Activated T-cell treated with anti-CD3 and anti-CD28 coated beads, Interleukin-2, amount 50 U/mL, for 1 hour (primary cell): Measurements from ENCODE around the gene DRC7.
"Not testable (repeated sequence)": the region's sequence is repeated elsewhere in the genome, so short reads cannot be mapped to it uniquely, and the experiment has no call there.

ENCODE experiments used
- DNase-seq: peaks from one replicate; pipeline ENCODE4 v3.0.0-alpha.2; 2020

The DRC7 gene

DNA sequence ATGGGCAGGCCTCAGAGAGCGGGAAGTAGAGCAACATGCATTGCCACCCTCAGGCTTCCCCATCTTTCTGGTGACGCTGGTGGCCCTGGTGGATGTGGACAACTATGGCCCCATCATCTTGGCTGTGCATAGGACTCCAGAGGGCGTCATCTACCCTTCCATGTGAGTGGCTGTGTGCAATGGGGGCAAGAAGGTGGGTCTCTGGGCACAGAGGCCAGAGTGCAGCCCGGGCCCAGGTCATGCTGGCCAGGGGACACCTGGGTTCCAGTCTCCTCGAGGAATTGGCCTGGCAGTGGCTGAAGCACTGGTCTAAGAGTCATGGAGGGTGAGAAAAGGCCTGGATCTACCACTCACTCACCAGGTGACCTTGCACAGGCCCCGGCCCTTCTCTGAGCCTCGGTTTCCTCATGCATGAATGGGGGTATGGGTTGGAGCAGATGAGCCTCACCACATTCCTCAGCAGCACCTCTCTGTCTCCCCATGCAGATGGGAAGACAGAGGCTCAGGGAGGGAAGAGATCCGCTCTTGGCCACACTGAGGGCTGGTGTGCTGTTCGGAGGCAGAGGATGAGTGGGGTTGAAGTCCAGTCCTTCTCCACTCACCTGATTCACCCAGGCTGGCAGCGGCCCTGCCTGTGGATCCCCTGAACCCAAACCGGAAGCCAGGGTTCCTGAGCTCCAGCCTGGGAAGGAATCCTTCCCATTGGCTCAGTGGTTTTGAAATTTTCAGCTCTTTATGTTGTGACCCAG is 33.7 kb upstream of the DRC7 start:
- no peak for DNase-seq

DNA sequence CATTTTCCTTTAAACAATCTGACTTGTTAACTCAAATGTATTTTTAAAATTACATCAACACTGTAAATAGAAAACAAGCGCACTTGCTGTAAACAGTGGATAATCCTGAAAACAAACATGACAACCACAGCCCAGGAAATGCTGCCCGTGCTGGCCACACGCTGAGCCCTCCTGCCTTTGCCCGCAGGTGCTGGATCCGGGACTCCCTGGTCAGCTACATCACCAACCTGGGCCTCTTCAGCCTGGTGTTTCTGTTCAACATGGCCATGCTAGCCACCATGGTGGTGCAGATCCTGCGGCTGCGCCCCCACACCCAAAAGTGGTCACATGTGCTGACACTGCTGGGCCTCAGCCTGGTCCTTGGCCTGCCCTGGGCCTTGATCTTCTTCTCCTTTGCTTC is 33.1 kb upstream of the DRC7 start:
- no peak for DNase-seq

DNA sequence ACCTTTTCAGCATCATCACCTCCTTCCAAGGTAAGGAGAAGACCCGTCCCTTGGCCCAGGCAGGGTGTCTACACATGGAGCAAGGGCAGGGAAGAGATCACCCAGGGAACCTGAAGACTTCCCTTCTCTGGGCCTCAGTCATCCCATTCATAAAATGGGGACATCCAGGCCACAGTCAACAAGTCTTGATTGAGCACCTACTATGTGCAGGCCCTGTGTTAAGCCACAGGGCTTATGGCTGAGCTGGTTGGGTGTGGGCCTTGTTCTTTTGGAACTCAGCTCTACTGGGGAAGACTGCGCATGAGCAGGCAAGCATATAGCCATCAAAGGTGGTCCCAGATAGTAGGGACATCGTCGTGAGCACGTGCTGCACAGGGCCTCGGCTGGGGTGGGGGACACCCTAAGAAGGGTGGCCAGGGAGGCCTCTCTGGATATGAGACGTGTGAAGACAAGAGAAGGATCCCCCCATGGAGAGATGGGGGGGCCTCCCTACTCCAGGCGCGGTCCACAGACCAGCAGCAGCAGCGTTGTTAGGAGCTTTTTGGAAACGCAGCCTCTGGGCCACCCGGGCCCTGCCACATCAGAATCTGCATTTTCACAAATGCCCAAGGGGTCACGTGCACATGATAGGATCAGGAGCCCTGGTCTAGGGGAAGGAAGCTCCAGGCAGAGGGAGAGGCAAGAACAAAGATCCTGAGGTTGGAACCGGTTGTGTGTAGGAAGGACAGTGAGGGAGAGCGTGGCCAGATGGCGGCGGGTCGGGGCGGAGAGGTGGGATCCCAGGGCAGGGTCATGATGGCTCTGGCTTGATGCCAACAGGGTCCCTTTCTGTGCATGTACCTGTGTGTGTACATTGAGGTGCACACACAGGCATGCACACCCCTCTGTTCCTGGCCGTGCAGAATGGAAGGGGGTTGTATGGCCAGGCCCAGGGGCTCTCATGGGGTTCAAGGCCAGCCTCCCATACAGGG is 32.4 kb upstream of the DRC7 start:
- DNase-seq: no peak

DNA sequence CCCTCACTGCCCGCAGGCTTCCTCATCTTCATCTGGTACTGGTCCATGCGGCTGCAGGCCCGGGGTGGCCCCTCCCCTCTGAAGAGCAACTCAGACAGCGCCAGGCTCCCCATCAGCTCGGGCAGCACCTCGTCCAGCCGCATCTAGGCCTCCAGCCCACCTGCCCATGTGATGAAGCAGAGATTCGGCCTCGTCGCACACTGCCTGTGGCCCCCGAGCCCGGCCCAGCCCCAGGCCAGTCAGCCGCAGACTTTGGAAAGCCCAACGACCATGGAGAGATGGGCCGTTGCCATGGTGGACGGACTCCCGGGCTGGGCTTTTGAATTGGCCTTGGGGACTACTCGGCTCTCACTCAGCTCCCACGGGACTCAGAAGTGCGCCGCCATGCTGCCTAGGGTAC is 31.2 kb upstream of the DRC7 start:
- no peak for DNase-seq

DNA sequence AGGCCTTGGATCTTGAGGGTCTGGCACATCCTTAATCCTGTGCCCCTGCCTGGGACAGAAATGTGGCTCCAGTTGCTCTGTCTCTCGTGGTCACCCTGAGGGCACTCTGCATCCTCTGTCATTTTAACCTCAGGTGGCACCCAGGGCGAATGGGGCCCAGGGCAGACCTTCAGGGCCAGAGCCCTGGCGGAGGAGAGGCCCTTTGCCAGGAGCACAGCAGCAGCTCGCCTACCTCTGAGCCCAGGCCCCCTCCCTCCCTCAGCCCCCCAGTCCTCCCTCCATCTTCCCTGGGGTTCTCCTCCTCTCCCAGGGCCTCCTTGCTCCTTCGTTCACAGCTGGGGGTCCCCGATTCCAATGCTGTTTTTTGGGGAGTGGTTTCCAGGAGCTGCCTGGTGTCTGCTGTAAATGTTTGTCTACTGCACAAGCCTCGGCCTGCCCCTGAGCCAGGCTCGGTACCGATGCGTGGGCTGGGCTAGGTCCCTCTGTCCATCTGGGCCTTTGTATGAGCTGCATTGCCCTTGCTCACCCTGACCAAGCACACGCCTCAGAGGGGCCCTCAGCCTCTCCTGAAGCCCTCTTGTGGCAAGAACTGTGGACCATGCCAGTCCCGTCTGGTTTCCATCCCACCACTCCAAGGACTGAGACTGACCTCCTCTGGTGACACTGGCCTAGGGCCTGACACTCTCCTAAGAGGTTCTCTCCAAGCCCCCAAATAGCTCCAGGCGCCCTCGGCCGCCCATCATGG is 30.5 kb upstream of the DRC7 start:
- DNase-seq: no peak

DNA sequence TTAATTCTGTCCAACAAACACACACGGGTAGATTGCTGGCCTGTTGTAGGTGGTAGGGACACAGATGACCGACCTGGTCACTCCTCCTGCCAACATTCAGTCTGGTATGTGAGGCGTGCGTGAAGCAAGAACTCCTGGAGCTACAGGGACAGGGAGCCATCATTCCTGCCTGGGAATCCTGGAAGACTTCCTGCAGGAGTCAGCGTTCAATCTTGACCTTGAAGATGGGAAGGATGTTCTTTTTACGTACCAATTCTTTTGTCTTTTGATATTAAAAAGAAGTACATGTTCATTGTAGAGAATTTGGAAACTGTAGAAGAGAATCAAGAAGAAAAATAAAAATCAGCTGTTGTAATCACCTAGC is 30.0 kb upstream of the DRC7 start:
- no peak for DNase-seq

DNA sequence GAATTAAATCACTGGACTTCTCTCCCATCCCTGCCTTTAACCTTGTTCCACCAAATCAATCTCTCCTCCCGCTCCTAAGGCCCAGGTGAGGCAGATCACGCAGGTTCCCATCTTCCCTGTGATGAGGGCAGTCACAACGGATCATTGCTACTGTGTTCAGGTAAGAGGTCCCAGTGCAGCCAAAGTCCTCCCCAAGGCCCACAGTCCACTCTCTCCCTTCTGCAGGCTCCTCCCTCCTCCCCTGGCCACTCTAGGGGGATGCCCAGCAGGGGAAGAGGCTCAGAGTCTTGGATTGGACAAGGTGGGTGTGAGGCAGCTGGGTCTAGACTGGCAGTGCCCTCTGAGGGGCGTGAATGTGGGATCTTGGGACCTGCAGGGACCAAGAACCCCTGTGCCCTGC is 29.1 kb upstream of the DRC7 start:
- no peak for DNase-seq

DNA sequence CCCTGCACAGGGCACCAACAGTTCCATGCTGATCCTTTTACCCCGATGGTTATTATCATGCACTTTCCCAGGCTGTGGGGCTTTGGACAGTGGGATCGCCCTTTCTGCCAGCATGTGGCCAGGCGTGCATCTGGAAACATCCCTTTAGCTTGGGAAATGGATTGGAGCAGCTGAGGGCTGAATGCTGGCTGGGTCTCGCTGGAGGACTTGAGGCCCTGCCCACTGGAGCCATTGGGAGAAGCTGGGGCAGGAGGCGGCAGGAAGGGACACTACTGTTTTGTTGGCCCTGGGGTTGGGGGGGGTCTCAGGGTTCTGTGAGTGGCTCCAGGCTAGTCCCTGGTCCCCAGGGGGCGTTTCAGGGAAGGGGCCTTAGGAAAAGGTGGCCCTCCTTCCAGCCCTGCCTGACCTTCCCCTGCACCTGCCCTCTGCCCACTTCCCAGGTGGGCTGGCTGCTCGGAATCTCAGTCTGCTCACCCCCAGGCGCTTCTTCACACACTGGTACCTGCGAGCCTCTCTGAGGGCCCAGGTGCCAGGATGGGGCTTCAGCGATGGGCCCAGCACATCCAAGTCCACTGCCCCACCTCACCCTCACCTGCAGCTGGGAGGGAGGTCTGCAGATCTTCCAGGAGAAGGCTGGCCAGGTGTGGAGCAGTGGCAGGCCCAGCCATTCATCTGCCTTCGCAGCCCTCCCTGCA is 28.1 kb upstream of the DRC7 start:
- no peak for DNase-seq

DNA sequence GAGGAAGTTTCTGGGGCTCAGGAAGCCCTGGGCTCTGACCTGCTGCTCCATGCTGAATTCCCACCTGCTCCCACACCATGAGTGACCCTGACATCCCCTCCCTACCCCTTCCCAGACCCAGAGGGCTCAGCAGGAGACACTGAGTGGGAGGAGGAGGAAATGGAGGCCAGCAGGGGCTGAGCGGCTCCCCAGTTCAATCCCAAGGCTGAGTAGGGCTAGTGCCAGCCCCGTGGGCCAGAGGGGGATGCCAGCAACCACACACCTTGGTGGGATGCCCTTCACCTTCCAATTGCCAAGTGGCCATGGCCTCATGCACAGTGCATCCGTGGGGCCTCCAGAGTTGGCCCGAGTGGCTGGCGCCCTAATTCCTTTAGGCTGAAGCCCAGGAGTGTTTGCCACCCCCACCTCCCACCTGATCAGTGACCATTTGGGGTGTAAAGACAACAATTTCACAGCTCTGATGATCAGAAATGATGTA is 27.5 kb upstream of the DRC7 start:
- no peak for DNase-seq

DNA sequence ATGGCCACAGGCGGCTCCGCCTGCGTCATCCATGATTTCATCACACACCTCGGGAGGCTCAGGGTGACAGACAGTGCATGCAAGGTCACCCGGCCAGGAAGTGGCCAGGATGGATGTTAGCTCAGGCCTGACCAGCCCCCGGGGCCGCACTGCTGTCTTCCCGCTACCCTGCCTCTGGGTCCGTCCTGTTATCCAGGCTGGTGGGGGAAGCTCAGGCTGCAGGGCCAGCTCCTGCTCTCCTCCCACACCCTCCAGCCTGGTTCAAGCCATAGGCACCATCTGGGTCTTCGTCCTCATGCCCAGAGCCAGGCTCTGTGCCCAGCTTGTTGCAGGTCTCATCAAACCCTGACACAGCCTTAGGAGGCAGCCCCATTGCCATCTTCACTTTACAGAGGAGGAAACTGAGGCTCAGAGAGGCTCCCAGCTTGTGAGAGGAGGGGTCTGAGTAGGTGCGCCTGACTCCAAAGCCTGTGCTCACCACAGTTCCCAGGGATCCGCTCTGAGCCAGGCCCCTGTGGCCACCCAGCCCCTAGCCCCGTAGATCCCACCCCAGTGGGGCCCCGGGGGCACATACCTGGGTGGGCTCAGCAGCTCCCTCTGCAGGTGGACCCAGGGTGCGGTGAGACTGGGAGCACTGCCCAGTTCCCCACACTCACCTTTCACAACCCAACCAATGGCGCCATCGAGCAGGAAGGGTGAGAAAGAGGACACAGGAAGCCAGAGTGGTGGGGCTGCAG is 26.9 kb upstream of the DRC7 start:
- DNase-seq: no peak

DNA sequence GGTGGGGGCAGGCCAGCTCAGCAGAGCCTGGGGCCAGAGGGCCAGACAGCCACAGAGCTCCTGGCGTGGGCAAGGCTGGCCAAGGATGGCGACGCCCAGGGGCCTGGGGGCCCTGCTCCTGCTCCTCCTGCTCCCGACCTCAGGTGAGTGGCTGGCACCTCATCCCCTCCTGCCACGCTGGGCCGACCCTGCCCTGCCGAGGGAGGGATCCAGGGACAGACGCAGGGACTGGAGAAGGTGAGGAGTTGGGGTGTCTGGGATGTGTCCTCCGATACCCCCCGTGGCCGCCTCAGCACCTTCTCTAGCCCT is 26.4 kb upstream of the DRC7 start, which contains the start of gene ADGRG3:
ADGRG3 (plus strand) TSS at position 44 of the 309 bp plus-strand sequence; CDS start at position 86, 42 bp downstream.
- no peak for DNase-seq

DNA sequence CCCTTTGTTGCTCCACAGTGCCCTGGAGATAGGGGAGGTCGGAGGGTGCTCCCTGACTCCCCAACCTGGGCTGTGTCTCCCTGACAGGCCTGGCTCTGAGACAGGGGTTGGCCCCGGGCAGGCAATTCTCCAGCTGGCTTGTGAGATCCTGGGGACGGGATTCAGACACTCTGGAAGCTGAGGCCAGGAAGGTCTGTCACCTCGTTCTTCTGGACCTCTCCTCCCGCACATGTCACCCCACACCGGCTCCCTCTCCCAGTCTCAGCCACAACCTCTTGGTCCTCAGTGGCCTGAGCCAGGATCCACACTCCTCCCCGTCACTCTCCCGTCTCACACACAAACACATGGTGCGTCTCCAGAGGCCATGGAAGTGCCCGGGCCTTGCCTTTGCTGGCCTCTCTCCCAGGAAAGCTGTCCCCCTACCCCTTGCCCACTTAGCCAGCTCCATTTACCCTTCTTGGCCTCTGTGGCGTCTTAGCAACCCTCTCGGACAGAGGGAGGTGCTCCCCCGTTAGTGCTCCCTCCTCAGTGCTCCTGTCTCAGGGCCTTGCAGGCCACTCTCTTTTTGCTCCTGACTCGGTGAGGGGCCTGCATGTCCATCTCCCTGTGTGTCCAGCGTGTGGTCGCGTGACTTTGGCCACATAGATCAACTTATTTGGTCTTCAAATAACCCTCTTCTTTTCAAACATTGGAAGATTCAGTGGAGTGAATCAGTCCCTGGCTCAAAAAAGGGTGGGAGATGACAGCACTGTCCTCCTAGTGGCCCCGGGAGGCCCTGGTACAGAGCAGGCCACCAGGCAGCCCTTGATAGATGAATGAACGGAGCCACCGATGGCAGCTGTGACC is 25.8 kb upstream of the DRC7 start:
- DNase-seq: no peak

DNA sequence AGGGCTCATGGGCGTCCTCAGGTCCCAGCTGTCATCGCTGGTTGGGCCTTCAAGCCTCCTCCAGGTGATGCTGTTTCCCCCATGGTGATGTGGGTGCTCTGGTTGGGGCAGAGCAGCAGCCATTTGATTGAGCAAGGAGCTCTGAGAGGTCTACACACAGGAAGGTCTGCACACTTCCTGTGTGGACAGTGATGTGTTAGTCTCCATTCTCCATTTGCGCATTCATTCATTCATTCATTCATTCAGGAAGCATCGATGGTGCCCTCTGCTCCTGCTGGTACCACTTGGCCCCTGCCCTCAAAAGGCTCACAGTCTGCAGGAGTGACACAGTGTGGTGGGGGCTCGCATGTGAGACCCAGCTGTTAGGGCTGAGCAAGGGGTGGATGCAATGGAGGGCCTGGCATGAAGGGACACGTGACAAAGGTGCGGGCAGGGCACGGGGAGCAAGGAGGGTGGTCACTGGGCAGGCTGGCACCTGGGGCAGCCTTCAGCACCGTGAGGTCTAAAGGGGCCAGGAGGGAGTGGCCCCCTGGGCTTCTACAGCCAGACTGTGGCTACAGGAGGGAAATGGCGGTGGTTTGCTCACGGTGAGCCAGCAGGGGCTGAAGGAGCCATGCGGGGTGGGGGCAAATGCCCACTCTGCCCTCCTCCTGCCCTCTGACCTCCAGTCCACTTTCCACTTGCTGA is 25.0 kb upstream of the DRC7 start:
- DNase-seq: no peak

DNA sequence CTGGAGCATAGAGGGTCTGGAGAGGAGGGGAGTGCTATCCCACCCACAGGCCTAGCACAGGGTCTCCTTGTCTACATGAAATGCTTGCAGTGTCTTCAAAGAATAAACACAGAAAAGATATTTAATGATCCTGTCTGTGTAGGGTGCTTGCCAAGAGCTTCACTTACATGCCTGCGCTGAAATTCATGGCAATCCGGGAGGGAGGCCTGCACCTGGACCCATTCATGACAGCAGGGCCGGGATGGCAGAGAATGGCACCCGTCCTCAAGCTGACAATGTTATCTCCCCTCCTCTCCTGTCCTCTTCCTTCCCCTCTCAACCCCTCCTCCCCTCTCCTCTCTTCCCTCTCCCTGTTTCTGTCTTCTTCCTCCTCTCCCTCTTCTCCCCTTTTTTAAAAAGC is 24.4 kb upstream of the DRC7 start:
- no peak for DNase-seq

DNA sequence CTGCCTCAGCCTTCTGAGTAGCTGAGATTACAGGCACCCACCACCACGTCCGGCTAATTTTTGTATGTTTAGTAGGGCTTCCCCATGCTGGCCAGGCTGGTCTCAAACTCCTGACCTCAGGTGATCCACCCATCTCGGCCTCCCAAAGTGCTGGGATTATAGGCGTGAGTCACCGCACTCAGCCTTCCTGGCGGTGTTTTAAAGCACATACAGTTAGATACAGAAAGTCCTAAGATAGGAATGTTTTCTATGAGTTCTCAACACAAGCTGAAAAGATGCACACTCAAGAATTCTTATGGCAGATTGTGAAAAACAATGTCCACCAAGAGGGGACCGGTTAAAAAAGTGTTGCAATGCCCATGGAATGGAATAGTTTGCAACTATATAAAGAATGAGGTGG is 23.2 kb upstream of the DRC7 start:
- not testable (repeated sequence) for DNase-seq

DNA sequence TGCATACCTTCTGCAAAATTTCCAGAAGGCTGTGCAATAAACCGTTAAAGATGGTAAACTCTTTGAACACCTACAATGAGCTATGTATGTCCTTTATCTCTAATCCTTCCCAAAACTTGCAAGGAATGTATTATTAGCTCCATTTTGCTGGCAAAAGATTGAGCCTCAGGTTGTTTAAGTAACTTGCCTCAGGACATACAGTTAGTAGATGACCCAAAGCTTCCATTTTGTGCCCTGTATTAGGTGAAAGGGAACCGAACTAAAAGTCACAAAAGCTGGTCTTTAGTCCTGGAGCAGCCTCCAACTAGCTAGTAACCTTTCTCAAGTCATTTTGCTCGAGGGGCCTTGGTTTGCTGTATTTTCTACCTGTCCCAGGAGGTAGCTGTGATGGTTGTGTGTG is 22.2 kb upstream of the DRC7 start:
- no peak for DNase-seq

DNA sequence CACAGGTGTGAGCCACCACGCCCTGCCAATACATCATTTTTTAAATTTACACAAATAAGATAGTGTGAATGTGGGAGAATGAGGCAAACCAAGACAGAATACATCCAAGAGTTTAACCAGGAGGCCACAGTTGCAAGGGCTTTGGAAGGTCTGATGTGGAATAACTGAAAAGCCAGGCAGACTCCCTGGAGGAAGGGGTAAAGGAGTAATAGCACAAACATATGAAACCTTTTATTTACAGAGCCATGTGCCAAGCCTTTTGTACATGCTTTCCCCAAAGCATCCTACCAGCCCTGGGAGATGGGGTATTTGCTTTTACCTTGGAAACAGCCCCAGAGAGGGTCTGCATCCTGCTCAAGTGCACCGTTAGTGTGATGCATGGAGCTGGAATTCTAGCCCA is 21.8 kb upstream of the DRC7 start:
- no peak for DNase-seq

DNA sequence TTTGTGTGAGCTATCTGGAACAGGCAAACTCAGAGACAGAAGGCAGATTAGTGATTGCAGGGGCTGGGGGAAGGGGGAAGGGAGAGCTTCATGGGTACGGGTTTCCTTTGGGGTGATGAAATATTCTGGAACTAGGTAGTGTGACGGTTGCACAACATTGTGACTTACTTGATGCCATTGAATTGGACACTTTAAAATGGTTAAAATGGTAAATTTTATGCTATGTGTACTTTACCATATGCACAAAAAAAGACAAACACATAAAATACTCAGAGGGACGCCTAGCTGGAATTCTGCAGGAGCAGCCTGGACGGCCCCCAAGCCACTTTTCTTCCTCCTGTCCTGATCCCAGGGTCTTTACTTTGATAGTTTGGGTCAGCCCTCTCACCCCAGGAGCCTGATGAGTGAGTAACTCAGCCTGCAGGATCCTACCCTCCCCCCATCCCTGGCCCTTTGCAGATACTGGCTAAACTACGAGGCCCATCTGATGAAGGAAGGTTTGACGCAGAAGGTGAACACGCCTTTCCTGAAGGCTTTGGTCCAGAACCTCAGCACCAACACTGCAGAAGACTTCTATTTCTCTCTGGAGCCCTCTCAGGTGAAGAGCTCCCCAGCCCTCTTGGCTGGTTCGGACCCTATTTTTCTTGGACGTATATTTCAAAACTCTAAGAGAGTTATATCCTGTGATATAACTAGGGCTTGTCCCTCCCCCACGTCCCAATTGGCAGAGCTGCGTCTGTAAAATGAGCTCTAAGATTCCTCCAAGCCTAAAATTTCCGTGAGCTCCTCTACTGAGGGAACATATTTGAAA is 18.7 kb upstream of the DRC7 start:
- no peak for DNase-seq

DNA sequence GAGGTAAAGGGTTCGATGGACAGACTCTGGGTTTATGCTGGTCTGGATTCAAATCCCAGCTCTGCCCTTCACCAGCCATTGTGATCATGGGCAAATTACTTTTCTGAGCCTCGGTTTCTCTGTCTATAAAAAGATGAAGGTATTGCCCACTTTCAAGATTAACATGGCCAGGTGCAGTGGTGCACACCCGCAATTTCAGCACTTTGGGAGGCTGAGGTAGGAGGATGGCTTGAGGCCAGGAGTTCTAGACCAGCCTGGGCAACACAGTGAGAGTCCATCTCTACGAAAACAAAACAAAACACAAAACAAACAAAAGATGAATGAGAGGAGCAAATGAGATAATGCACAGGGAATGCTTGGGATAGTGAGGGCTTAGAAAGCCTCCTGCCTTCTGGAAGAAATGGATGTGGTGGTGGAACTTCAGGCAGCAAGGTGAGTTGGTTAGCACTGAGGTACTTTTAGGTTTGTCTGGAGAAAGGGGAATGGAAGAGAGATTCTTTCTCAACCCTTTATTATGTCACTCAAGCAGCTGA is 18.0 kb upstream of the DRC7 start:
- DNase-seq: no peak
